Left colon (tissue), 2 donors: ENCODE results near the gene GK. TPM values are rescaled to one million over a fixed set of nuclear protein-coding genes. Genes with fewer than 3 reads are reported as not detected.

Source experiments
- ATAC-seq: fragments of 200-7000 bp; cut with Tn5 transposase; one replicate; pipeline ENCODE4 v1.9.1; 2020; ENCODE audit warnings: mild to moderate bottlenecking, moderate library complexity
- DNase-seq, 2 donors: peaks; one replicate each; pipeline ENCODE4 v3.0.0-alpha.2; 2020
- intact Hi-C, 2 donors: fragments of 100-400 bp; cut with DNase I in 1 of 2; cut with micrococcal nuclease in 1 of 2; formaldehyde crosslinking; loops; one replicate each; pipeline versions ENCODE4 v1.11.2 to v1.14.0; 2022; cut with DNase I, micrococcal nuclease
- total RNA-seq, 2 donors: library from RNA; stranded (reverse); fragmentation: NEBNext Ultra II Directional; extraction: Animal tissue kit (Norgen Biotek cat#: 25700); gene quantifications; one replicate each; pipeline ENCODE4 v1.2.1, GENCODE V29; 2021
- donor health status: DM: no; HTN: no; CAD: no.
- donor health status: DM: yes; HTN: yes; CAD: no.

Gene GK
- total RNA-seq, 2 donors from 2014 or later, result 28.2 to 58.9 TPM

- DNase-seq (no peak), ATAC-seq (no peak)
- intact Hi-C loops, result no loop called here
These were observed 126.3 kb downstream of the GK start for GRCh38 chrX:30779453-30780030.

Other genes with a start within 250 kb of the GK start
- 1 to 10 TPM in 1 of 2 donors, under 1 TPM in 1; 0.40 to 1.4 TPM for gene TASL, start 75.7 kb upstream of the GK start, total RNA-seq
- gene TAB3, start 235.8 kb downstream of the GK start, total RNA-seq, result 10 to 100 TPM; 19.8 to 21.8 TPM